Thymus (tissue), 11 donors: ENCODE data around the gene DPF3. TPM values are rescaled to one million over a fixed set of nuclear protein-coding genes. Genes with fewer than 3 reads are reported as not detected.

ENCODE experiments used
- DNase-seq, 9 donors: peaks; one replicate each; pipeline ENCODE4 v3.0.0-alpha.2; 2013; ENCODE audit warnings: low spot score in 9 of 9, low read depth in 6 of 9, missing footprints in 1 of 9
- H3K27ac ChIP-seq, 2 donors: one replicate each; pipeline ENCODE4 v1.5.1; 2013; ENCODE audit warnings: control low read depth in 1 of 2, low read depth in 1 of 2, low read length in 1 of 2, mild to moderate bottlenecking in 1 of 2, moderate library complexity in 1 of 2
- H3K27me3 ChIP-seq, 2 donors: one replicate each; pipeline ENCODE4 v1.5.1; 2013; ENCODE audit warnings: low read length in 1 of 2; ENCODE audit not compliant: control insufficient read depth in 2 of 2, insufficient read depth in 1 of 2
- H3K36me3 ChIP-seq, 2 donors: one replicate each; pipeline ENCODE4 v1.5.1; 2013; ENCODE audit warnings: low read length in 1 of 2, mild to moderate bottlenecking in 1 of 2, moderate library complexity in 1 of 2; ENCODE audit not compliant: control insufficient read depth in 2 of 2, insufficient read depth in 2 of 2
- H3K4me1 ChIP-seq, 2 donors: one replicate each; pipeline ENCODE4 v1.5.1; 2013; ENCODE audit warnings: low read length in 2 of 2; ENCODE audit not compliant: control insufficient read depth in 2 of 2, insufficient read depth in 2 of 2
- H3K4me3 ChIP-seq, 2 donors: one replicate each; pipeline ENCODE4 v1.5.1; 2013; ENCODE audit warnings: low read length in 2 of 2, control low read depth in 1 of 2, mild to moderate bottlenecking in 1 of 2
- H3K9me3 ChIP-seq, 2 donors: one replicate each; pipeline ENCODE4 v1.5.1; 2013; ENCODE audit warnings: low read length in 1 of 2, mild to moderate bottlenecking in 1 of 2; ENCODE audit not compliant: control insufficient read depth in 2 of 2, insufficient read depth in 1 of 2
- WGBS: extraction: QIAGEN DNeasy Blood & Tissue Kit; methylation state at CpG from one replicate; pipeline ENCODE4 v1.1.7; 2013; 5-methylcytosine and 5-hydroxymethylcytosine counted together
- polyA plus RNA-seq: library from polyadenylated mRNA; stranded (reverse); fragments of 200-250 nt; gene quantifications from one replicate; pipeline ENCODE4 v1.2.3, GENCODE V29; 2013
- total RNA-seq: library from RNA; stranded (reverse); fragments of 120-200 nt; gene quantifications from one replicate; pipeline ENCODE4 v1.2.4, GENCODE V29; 2013
- donor health status: healthy.

Gene DPF3
- total and polyA plus RNA-seq, 2 donors = 0.46 to 1.6 TPM

- Histone ChIP-seq H3K27me3 (no peaks in the 10 kb centered on the region), H3K27ac (no peak overlapping the region), H3K4me1 (no peaks in the 10 kb centered on the region), H3K9me3 (peaks cover 0 to 14% of the 10 kb centered on the region in 2 donors), H3K4me3 (no peak overlapping the region), H3K36me3 (no peaks in the 10 kb centered on the region)
- 97% methylated on average over 1 of the region's 1 CpG for WGBS
- no peak for DNase-seq
Observed at GRCh38 chr14:72763892-72764291, 130.0 kb downstream of the DPF3 start.

DNA sequence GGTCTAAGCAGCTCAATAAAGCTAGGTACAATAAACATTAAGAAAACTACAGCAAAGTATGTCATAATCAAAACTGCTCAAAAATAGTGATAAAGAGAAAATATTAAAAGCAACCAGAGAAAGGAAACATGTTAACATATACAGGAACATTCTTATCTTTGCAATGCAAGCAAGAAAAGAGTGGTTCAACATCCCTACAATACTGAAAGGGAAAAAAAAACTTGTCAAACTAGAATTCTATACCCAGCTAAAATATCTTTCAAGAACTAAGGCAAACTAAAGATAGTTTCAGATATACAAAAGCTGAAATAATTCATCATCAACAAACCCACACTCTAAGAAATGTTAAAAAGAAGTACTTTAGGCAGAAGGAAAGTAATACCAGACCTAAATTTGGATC is 134.2 kb downstream of the DPF3 start:
- no peaks in the 10 kb centered on the region for H3K4me1 ChIP-seq
- no peak overlapping the region for H3K27ac ChIP-seq
- no peak for DNase-seq
- no peaks in the 10 kb centered on the region for H3K36me3 ChIP-seq
- H3K4me3 ChIP-seq = no peak overlapping the region
- H3K27me3 ChIP-seq = no peaks in the 10 kb centered on the region
- H3K9me3 ChIP-seq = peaks cover 0 to 7% of the 10 kb centered on the region in 2 donors

- H3K27me3 ChIP-seq = no peaks in the 10 kb centered on the region
- H3K9me3 ChIP-seq = peaks cover 0 to 7% of the 10 kb centered on the region in 2 donors
- DNase-seq = no peak
- H3K36me3 ChIP-seq = no peaks in the 10 kb centered on the region
- H3K4me3 ChIP-seq = no peak overlapping the region
- H3K4me1 ChIP-seq = no peaks in the 10 kb centered on the region
- no peak overlapping the region for H3K27ac ChIP-seq
Observed at GRCh38 chr14:72758993-72759392, 134.9 kb downstream of the DPF3 start.

DNA sequence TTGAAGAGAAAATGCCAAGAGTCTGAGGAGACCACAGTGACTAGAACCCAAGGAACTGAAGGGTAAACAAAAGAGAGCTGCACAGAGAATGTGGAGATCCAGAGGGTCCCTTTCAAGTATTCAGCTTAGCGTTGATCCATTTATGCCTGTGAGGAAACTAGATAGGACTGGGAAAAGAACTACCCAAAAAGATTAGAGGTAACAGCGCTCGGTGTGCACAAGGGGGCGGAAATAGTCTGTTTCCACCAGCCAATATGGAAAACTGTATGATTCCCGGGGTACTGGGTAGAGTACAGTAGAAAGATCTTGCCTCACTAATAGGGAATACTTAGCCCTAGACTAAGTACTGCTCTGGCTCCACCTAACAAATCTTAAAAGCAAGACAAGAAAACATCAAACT is 135.5 kb downstream of the DPF3 start:
- H3K27ac ChIP-seq = no peak overlapping the region
- DNase-seq = no peak
- H3K9me3 ChIP-seq = peaks cover 0 to 7% of the 10 kb centered on the region in 2 donors
- no peaks in the 10 kb centered on the region for H3K4me1 ChIP-seq
- no peaks in the 10 kb centered on the region for H3K36me3 ChIP-seq
- no peaks in the 10 kb centered on the region for H3K27me3 ChIP-seq
- 91% methylated on average over 5 of the region's 5 CpGs for WGBS
- no peak overlapping the region for H3K4me3 ChIP-seq

- DNase-seq = no peak
- Histone ChIP-seq H3K4me1 (no peaks in the 10 kb centered on the region), H3K27ac (no peak overlapping the region), H3K9me3 (peaks cover 0 to 7% of the 10 kb centered on the region in 2 donors), H3K4me3 (no peak overlapping the region), H3K36me3 (no peaks in the 10 kb centered on the region), H3K27me3 (no peaks in the 10 kb centered on the region)
- WGBS = 91% methylated on average over 1 of the region's 1 CpG
Observed at GRCh38 chr14:72756967-72757366, 136.9 kb downstream of the DPF3 start.

DNA sequence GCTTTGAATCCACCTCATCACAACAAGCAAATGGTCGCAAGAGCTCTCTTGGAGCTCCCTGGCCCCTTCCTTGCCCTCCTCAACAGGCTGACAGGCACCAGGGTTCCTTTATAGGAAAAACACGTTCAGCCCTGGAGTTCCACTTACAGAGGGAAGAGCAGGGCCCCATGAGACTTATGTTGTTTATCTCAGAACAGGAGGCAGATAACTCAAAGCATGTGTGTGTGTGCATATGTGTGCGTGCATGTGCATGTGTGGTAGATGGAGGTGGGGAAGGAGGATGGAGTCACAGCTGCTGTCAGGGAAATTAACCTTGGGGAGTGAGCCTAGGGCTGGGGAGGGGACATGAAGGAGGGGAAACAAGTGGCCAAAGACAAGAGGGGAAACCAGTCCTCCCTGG is 138.1 kb downstream of the DPF3 start:
- no peaks in the 10 kb centered on the region for H3K36me3 ChIP-seq
- no peak for DNase-seq
- no peak overlapping the region for H3K27ac ChIP-seq
- H3K27me3 ChIP-seq = no peaks in the 10 kb centered on the region
- H3K4me3 ChIP-seq = no peak overlapping the region
- WGBS = 92% methylated on average over 3 of the region's 3 CpGs
- peaks cover 0 to 7% of the 10 kb centered on the region in 2 donors for H3K9me3 ChIP-seq
- no peaks in the 10 kb centered on the region for H3K4me1 ChIP-seq

- 98% methylated on average over 4 of the region's 4 CpGs for WGBS
- Histone ChIP-seq H3K36me3 (no peaks in the 10 kb centered on the region), H3K4me3 (no peak overlapping the region), H3K27ac (no peak overlapping the region), H3K27me3 (no peaks in the 10 kb centered on the region), H3K4me1 (no peaks in the 10 kb centered on the region), H3K9me3 (peaks cover 0 to 4% of the 10 kb centered on the region in 2 donors)
- no peak for DNase-seq
Observed at GRCh38 chr14:72754949-72755348, 139.0 kb downstream of the DPF3 start.

DNA sequence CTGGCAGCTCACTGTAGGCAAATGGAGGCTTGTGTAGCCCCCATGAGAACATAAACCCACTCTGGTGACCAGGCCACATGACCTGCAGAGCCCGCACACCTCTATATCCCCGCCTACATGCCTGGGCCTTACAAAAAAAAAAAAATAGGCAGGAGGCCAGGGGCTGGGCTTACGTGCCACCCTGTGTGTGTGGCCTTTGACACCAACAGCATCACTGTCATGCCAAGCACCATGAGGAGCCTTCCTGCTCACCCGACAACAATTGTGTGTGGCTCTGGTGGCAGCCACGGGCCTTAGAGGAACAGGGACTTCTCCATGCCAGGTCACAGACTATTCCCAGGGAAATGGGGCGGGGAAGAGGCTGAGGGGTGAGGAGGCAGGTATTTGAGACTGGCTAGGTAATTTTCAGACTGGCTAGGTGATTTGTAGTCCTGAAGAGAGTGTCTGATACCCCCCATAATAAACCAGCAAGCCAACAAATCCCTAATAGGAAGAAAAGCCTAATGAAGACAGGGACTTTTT is 140.0 kb downstream of the DPF3 start:
- no peaks in the 10 kb centered on the region for H3K4me1 ChIP-seq
- 96% methylated on average over 6 of the region's 6 CpGs for WGBS

DNA sequence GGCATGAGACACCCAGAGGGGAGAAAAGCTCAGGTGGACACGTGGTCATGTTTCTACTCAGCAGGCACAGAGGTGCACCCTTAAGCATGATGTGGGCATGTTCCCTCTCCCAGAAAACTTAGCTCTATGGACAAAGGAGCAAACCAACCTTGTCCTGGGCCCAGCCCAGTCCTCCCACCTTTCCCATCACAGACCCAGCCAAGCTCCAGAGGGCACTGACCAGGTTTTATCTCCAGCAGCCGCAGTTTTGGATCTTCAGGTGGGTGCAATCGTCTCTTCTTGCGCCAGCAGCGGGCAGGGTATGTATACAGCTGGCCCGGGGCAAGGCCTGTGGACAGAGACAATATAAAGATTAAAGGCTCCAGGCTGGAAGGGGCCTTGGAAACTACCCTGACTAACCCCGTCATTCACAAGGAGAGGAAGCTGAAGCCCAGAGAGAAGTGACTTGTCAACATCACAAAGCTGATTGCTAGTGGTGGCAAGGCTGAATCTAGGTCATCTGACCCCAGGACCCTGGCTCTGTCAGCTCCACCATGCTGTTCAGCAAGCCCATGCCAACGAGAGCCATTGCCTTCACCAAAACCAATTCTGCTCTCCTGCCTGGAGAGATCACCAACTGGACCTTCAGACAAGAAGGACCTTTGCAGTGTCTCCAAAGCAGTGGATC is 140.7 kb downstream of the DPF3 start:
- 85% methylated on average over 8 of the region's 8 CpGs for WGBS

More for the DNA sequence above, 140.0 kb downstream of the DPF3 start:
- no peak overlapping the region for H3K27ac ChIP-seq
- no peaks in the 10 kb centered on the region for H3K9me3 ChIP-seq
- H3K27me3 ChIP-seq = no peaks in the 10 kb centered on the region
- no peak overlapping the region for H3K4me3 ChIP-seq
- no peaks in the 10 kb centered on the region for H3K36me3 ChIP-seq
- no peak for DNase-seq

More for the DNA sequence above, 140.7 kb downstream of the DPF3 start:
- H3K27ac ChIP-seq = no peak overlapping the region
- no peaks in the 10 kb centered on the region for H3K4me1 ChIP-seq
- no peaks in the 10 kb centered on the region for H3K9me3 ChIP-seq
- no peak for DNase-seq
- no peaks in the 10 kb centered on the region for H3K36me3 ChIP-seq
- no peaks in the 10 kb centered on the region for H3K27me3 ChIP-seq
- H3K4me3 ChIP-seq = no peak overlapping the region
